DOHH2 (cell line): ENCODE data around the gene HLA-DPB1.

Experiments
- H3F3A ChIP-seq: fragments of 200-600 bp; sonication (generic), shearing (Covaris generic); 2 replicates; pipeline ENCODE4 v1.6.0; 2016; ENCODE audit warnings: antibody characterized with exemption, mild to moderate bottlenecking; ENCODE audit not compliant: control insufficient read depth, insufficient read depth
- H3K27ac ChIP-seq: fragments of 200-600 bp; sonication (generic); 2 replicates; pipeline ENCODE4 v1.5.1; 2014; ENCODE audit warnings: low read depth, mild to moderate bottlenecking, low read length, moderate library complexity
- H3K27me3 ChIP-seq: fragments of 200-600 bp; sonication (generic); 2 replicates; pipeline ENCODE4 v1.6.1; 2014; ENCODE audit warnings: mild to moderate bottlenecking, low read length, mixed read lengths; ENCODE audit not compliant: control insufficient read depth
- H3K36me3 ChIP-seq: fragments of 200-600 bp; sonication (generic); 2 replicates; pipeline ENCODE4 v1.6.1; 2014; ENCODE audit warnings: mild to moderate bottlenecking, low read length, moderate library complexity, mixed read lengths; ENCODE audit not compliant: control insufficient read depth
- H3K4me1 ChIP-seq: fragments of 200-600 bp; sonication (generic); 2 replicates; pipeline ENCODE4 v1.6.1; 2014; ENCODE audit warnings: mild to moderate bottlenecking, low read length, mixed read lengths; ENCODE audit not compliant: control insufficient read depth
- H3K4me2 ChIP-seq: fragments of 200-600 bp; sonication (generic); 2 replicates; pipeline ENCODE4 v1.6.0; 2014; ENCODE audit warnings: mild to moderate bottlenecking, low read length, moderate library complexity
- H3K4me3 ChIP-seq: fragments of 200-600 bp; sonication (generic); 2 replicates; pipeline ENCODE4 v1.5.1; 2014; ENCODE audit warnings: mild to moderate bottlenecking, low read length, mixed read lengths
- H3K79me2 ChIP-seq: fragments of 200-600 bp; sonication (generic); 2 replicates; pipeline ENCODE4 v1.6.1; 2014; ENCODE audit warnings: mild to moderate bottlenecking, low read length, mixed read lengths; ENCODE audit not compliant: control insufficient read depth
- H3K9me2 ChIP-seq: fragments of 200-600 bp; sonication (generic); replicated peaks from 2 replicates; pipeline ENCODE4 v1.6.1; 2014; ENCODE audit warnings: mild to moderate bottlenecking, low read length, mixed read lengths; ENCODE audit not compliant: control insufficient read depth
- H3K9me3 ChIP-seq: fragments of 200-600 bp; sonication (generic); 2 replicates; pipeline ENCODE4 v1.6.1; 2014; ENCODE audit warnings: antibody characterized with exemption, low read length, mixed read lengths; ENCODE audit not compliant: control insufficient read depth, insufficient read depth
- H4K20me1 ChIP-seq: fragments of 200-600 bp; sonication (generic); 2 replicates; pipeline ENCODE4 v1.6.0; 2014; ENCODE audit warnings: low read depth, mild to moderate bottlenecking, antibody characterized with exemption, low read length, moderate library complexity; ENCODE audit not compliant: control insufficient read depth, insufficient read depth
- CTCF ChIP-seq: fragments of 200-600 bp; sonication (generic); IDR thresholded peaks from one replicate; pipeline ENCODE4 v1.5.1; 2014; ENCODE audit warnings: antibody characterized with exemption, mild to moderate bottlenecking, low read depth, low read length; ENCODE audit not compliant: poor library complexity, severe bottlenecking
- EZH2phosphoT487 ChIP-seq: fragments of 200-600 bp; sonication (generic); IDR thresholded peaks from 2 replicates; pipeline ENCODE4 v1.6.1; 2017; ENCODE audit warnings: borderline replicate concordance, mild to moderate bottlenecking, antibody characterized with exemption, low read length, moderate library complexity, mixed read lengths

HLA-DPB1 gene

GRCh38 chr6:33078919-33079521, 3.2 kb downstream of the HLA-DPB1 start:
- Histone ChIP-seq H3K4me2 (no peak overlapping the region), H3K79me2 (peaks cover 22% of the 10 kb centered on the region), H3F3A (no peaks in the 10 kb centered on the region), H3K9me2 (no peaks in the 10 kb centered on the region), H3K4me3 (no peak overlapping the region), H4K20me1 (no peaks in the 10 kb centered on the region), H3K27me3 (no peaks in the 10 kb centered on the region), H3K27ac (no peak overlapping the region), H3K4me1 (peaks cover 41% of the 10 kb centered on the region), H3K36me3 (peaks cover 16% of the 10 kb centered on the region), H3K9me3 (no peaks in the 10 kb centered on the region)
- no peak for TF ChIP-seq EZH2phosphoT487
- TF ChIP-seq CTCF = no peak

- Histone ChIP-seq H3K79me2 (peaks cover 22% of the 10 kb centered on the region), H3K36me3 (peaks cover 16% of the 10 kb centered on the region), H3K9me3 (no peaks in the 10 kb centered on the region), H3F3A (no peaks in the 10 kb centered on the region), H4K20me1 (no peaks in the 10 kb centered on the region), H3K4me1 (peaks cover 37% of the 10 kb centered on the region), H3K27me3 (no peaks in the 10 kb centered on the region), H3K4me2 (no peak overlapping the region), H3K27ac (no peak overlapping the region), H3K9me2 (no peaks in the 10 kb centered on the region), H3K4me3 (no peak overlapping the region)
- TF ChIP-seq EZH2phosphoT487 (no peak), CTCF (no peak)
Observed at GRCh38 chr6:33079580-33079979, 3.8 kb downstream of the HLA-DPB1 start.

GRCh38 chr6:33080127-33081089, 4.6 kb downstream of the HLA-DPB1 start:
- Histone ChIP-seq H3K79me2 (peaks cover 22% of the 10 kb centered on the region), H3K4me3 (no peak overlapping the region), H3F3A (no peaks in the 10 kb centered on the region), H3K9me2 (no peaks in the 10 kb centered on the region), H3K36me3 (peaks cover 19% of the 10 kb centered on the region), H3K4me2 (no peak overlapping the region), H3K9me3 (no peaks in the 10 kb centered on the region), H4K20me1 (no peaks in the 10 kb centered on the region), H3K27me3 (no peaks in the 10 kb centered on the region), H3K27ac (no peak overlapping the region), H3K4me1 (peaks cover 29% of the 10 kb centered on the region)
- TF ChIP-seq EZH2phosphoT487 (no peak), CTCF (no peak)
